IMR-90 (cell line): ENCODE data around the gene FAM20A. TPM values are rescaled to one million over a fixed set of nuclear protein-coding genes. Genes with fewer than 3 reads are reported as not detected.

Experiments
- ATAC-seq: fragments of 200-7000 bp; cut with Tn5 transposase; 2 replicates; pipeline ENCODE4 v1.9.1; 2020; ENCODE audit warnings: low read depth, mild to moderate bottlenecking, moderate library complexity
- BruUV-seq: library from RNA; stranded (reverse); fragments of 400-500 nt; replicated peaks from 2 replicates; lab custom pipeline; 2021; lab: Mats Ljungman, UMichigan
- CTCF ChIA-PET: fragments of 300-600 bp; formaldehyde crosslinking; extraction: SDS; loops from one replicate; lab custom pipeline; 2021; ENCODE audit warnings: antibody characterized with exemption; lab: Yijun Ruan, JAX
- POLR2A ChIA-PET: fragments of 300-600 bp; sonication (Branson Sonifier 250); formaldehyde crosslinking; loops from one replicate; lab custom pipeline; 2022; ENCODE audit warnings: antibody characterized with exemption; ENCODE audit not compliant: unreplicated experiment; lab: Charles Lee
- DNase-seq: peaks from one replicate; pipeline ENCODE4 v3.0.0; 2013
- H2AFZ ChIP-seq: replicated peaks from 2 replicates; pipeline ENCODE3; 2013; ENCODE audit warnings: low read length, mild to moderate bottlenecking; ENCODE audit not compliant: poor library complexity
- H2AK5ac ChIP-seq: 2 replicates; pipeline ENCODE4 v1.6.1; 2013; ENCODE audit warnings: low read depth, low read length, inconsistent platforms
- H2AK9ac ChIP-seq: replicated peaks from 2 replicates; pipeline ENCODE3; 2013; ENCODE audit warnings: mild to moderate bottlenecking, low read depth, low read length, moderate library complexity; ENCODE audit not compliant: poor library complexity
- H2BK120ac ChIP-seq: 2 replicates; pipeline ENCODE4 v1.6.1; 2013; ENCODE audit warnings: low read depth, low read length, inconsistent platforms
- H2BK15ac ChIP-seq: 3 replicates; pipeline ENCODE4 v1.6.1; 2013; ENCODE audit warnings: low read depth, low read length, inconsistent platforms
- H2BK20ac ChIP-seq: 2 replicates; pipeline ENCODE4 v1.6.1; 2013; ENCODE audit warnings: low read depth, mild to moderate bottlenecking, inconsistent platforms, low read length, moderate library complexity
- H2BK5ac ChIP-seq: 2 replicates; pipeline ENCODE4 v1.6.1; 2013; ENCODE audit warnings: mild to moderate bottlenecking, low read depth, low read length, inconsistent platforms; ENCODE audit not compliant: poor library complexity, severe bottlenecking
- H3K14ac ChIP-seq: replicated peaks from 2 replicates; pipeline ENCODE4 v1.6.1; 2013; ENCODE audit warnings: low read depth, low read length, inconsistent platforms
- H3K18ac ChIP-seq: 2 replicates; pipeline ENCODE4 v1.6.1; 2013; ENCODE audit warnings: low read depth, low read length, control low read depth
- H3K23ac ChIP-seq: 2 replicates; pipeline ENCODE4 v1.6.1; 2013; ENCODE audit warnings: low read depth, low read length, inconsistent platforms
- H3K27ac ChIP-seq: 2 replicates; pipeline ENCODE4 v1.5.1; 2013; ENCODE audit warnings: mild to moderate bottlenecking, control low read depth, low read length; ENCODE audit not compliant: insufficient read depth
- H3K27me3 ChIP-seq: 2 replicates; pipeline ENCODE4 v1.6.1; 2013; ENCODE audit warnings: low read length; ENCODE audit not compliant: control insufficient read depth, insufficient read depth
- H3K36me3 ChIP-seq: 2 replicates; pipeline ENCODE4 v1.6.1; 2013; ENCODE audit warnings: low read length, mixed read lengths; ENCODE audit not compliant: control insufficient read depth, insufficient read depth
- H3K4ac ChIP-seq: 2 replicates; pipeline ENCODE4 v1.6.1; 2013; ENCODE audit warnings: low read depth, low read length, inconsistent platforms
- H3K4me1 ChIP-seq: 2 replicates; pipeline ENCODE4 v1.6.1; 2013; ENCODE audit warnings: low read length, mixed read lengths; ENCODE audit not compliant: control insufficient read depth, insufficient read depth
- H3K4me2 ChIP-seq: 2 replicates; pipeline ENCODE4 v1.6.1; 2013; ENCODE audit warnings: low read depth, mild to moderate bottlenecking, control low read depth, low read length, moderate library complexity
- H3K4me3 ChIP-seq: 2 replicates; pipeline ENCODE4 v1.5.1; 2013; ENCODE audit warnings: low read depth, mild to moderate bottlenecking, control low read depth, low read length, moderate library complexity; ENCODE audit not compliant: insufficient read depth
- H3K56ac ChIP-seq: 2 replicates; pipeline ENCODE4 v1.6.1; 2013; ENCODE audit warnings: low read length, inconsistent platforms; ENCODE audit not compliant: insufficient read depth; ENCODE audit errors: extremely low read depth
- H3K79me1 ChIP-seq, 2 experiments: 2 replicates each; pipeline ENCODE4 v1.6.1; 2013; ENCODE audit warnings: low read length in 2 of 2, inconsistent platforms in 1 of 2, low read depth in 1 of 2
- H3K9ac ChIP-seq: 2 replicates; pipeline ENCODE4 v1.6.1; 2013; ENCODE audit warnings: low read depth, low read length, control low read depth
- H3K9me1 ChIP-seq: 2 replicates; pipeline ENCODE4 v1.6.1; 2013; ENCODE audit warnings: low read length, inconsistent platforms; ENCODE audit not compliant: insufficient read depth
- H3K9me3 ChIP-seq: 2 replicates; pipeline ENCODE4 v1.6.1; 2013; ENCODE audit warnings: low read length; ENCODE audit not compliant: control insufficient read depth, insufficient read depth
- H4K20me1 ChIP-seq: 2 replicates; pipeline ENCODE4 v1.6.1; 2013; ENCODE audit warnings: low read length, inconsistent platforms; ENCODE audit not compliant: insufficient read depth
- H4K5ac ChIP-seq: 2 replicates; pipeline ENCODE4 v1.6.1; 2013; ENCODE audit warnings: mild to moderate bottlenecking, low read depth, low read length, control low read depth
- H4K8ac ChIP-seq, 2 experiments: 2 replicates each; pipeline ENCODE4 v1.6.1; 2013; ENCODE audit warnings: low read depth in 2 of 2, low read length in 2 of 2, control low read depth in 1 of 2, inconsistent platforms in 1 of 2
- H4K91ac ChIP-seq: 2 replicates; pipeline ENCODE4 v1.6.1; 2013; ENCODE audit warnings: low read depth, low read length, inconsistent platforms; ENCODE audit not compliant: insufficient read depth
- BHLHE40 ChIP-seq: fragments of 150-350 bp; IDR thresholded peaks from 2 replicates; pipeline ENCODE4 v1.6.1; 2016; ENCODE audit warnings: mild to moderate bottlenecking, low read depth, low read length
- CTCF ChIP-seq: conservative IDR thresholded peaks from 2 replicates; pipeline ENCODE4 v1.5.1; 2012; ENCODE audit warnings: mild to moderate bottlenecking, low read depth, low read length, improper control_type of control experiment
- NFE2L2 ChIP-seq: fragments of 150-350 bp; IDR thresholded peaks from 2 replicates; pipeline ENCODE4 v1.6.1; 2016; ENCODE audit warnings: low read depth, mild to moderate bottlenecking, low read length
- POLR2A ChIP-seq: IDR thresholded peaks from 2 replicates; pipeline ENCODE4 v1.6.1; 2012; ENCODE audit warnings: mild to moderate bottlenecking, low read depth, low read length
- RCOR1 ChIP-seq: IDR thresholded peaks from 2 replicates; pipeline ENCODE4 v1.6.1; 2012; ENCODE audit warnings: mild to moderate bottlenecking, low read length, improper control_type of control experiment; ENCODE audit not compliant: insufficient replicate concordance
- RFX5 ChIP-seq: IDR thresholded peaks from 2 replicates; pipeline ENCODE4 v1.8.0; 2012; ENCODE audit warnings: low read depth, mild to moderate bottlenecking, low read length, moderate library complexity
- WGBS, 2 experiments: methylation state at CpG; one replicate each; pipeline versions ENCODE4 v1.1.5 to v1.1.7; 2013; ENCODE audit warnings: missing lambda C conversion rate in 2 of 2; ENCODE audit not compliant: insufficient read length in 1 of 2; ENCODE audit errors: extremely low coverage in 2 of 2; 5-methylcytosine and 5-hydroxymethylcytosine counted together
- dilution Hi-C: fragments of 300-500 bp; cut with HindIII; formaldehyde crosslinking; loops from one replicate; pipeline ENCODE4 v1.14.3; 2018; ENCODE audit warnings: low sequenced_read_pairs; ENCODE audit not compliant: unreplicated experiment
- in situ Hi-C: fragments of 300-500 bp; cut with MboI; formaldehyde crosslinking; loops from 3 replicates; pipeline ENCODE4 v1.14.3; 2019; ENCODE audit warnings: low sequenced_read_pairs, inconsistent platforms, mixed read lengths
- intact Hi-C: fragments of 100-400 bp; cut with micrococcal nuclease; formaldehyde crosslinking; loops from 2 replicates; pipeline ENCODE4 v1.10.0; 2022
- polyA plus RNA-seq, 3 experiments: library from polyadenylated mRNA; depleted of rRNA; stranded (reverse); fragments of >200 nt; gene quantifications; 2 replicates each; pipeline ENCODE4 v1.2.3, GENCODE V29; 2012; ENCODE audit warnings: low replicate concordance in 1 of 3
- total RNA-seq: library from RNA; depleted of rRNA; stranded (reverse); fragments of >200 nt; gene quantifications from 2 replicates; pipeline ENCODE4 v1.2.3, GENCODE V29; 2012
- TF ChIP-seq, protein P1 (sequence below): fragments of 150-350 bp; IDR thresholded peaks from 2 replicates; pipeline ENCODE4 v1.6.1; 2016; ENCODE audit warnings: low read depth, mild to moderate bottlenecking, low read length, moderate library complexity, borderline replicate concordance

FAM20A gene
- total and polyA plus RNA-seq, 2 of the 4 experiments (the other 2 are of a cell fraction), result not detected

DNA sequence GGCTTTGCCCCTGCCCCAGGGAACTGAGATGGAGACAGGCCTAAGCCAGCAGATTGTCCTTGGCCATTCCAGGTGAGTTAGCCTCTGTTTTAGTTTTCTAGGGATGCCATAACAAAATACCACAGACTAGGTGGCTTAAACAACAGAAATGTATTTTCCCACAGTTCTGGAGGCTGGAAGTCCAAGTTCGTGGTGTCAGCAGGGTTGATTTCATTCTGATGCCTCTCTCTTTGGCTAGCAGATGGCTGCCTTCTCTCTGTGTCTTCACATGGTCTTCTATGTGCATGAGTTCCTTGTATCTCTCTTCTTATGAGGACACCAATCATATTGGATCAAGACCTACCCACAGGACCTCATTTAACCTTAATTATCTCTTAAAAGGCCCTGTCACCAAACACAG, 12.8 kb downstream of the FAM20A start:
- H3K9me3 ChIP-seq, result 0 out of 2 replicates have a peak, but pooled peaks cover 3% of the 10 kb centered on the region
- H4K8ac ChIP-seq, result no peak overlapping the region
- no peak overlapping the region for H3K27ac ChIP-seq
- no peak overlapping the region for H3K4me2 ChIP-seq
- H3K9ac ChIP-seq, result no peak overlapping the region
- no peak overlapping the region for H3K23ac ChIP-seq
- no peak overlapping the region for H2AK5ac ChIP-seq
- in situ Hi-C loops, result no loop called here
- H3K9me1 ChIP-seq, result no peaks in the 10 kb centered on the region
- no peak overlapping the region for H4K91ac ChIP-seq
- no peaks in the 10 kb centered on the region for H4K20me1 ChIP-seq
- ChIA-PET POLR2A (no interaction called here), CTCF (no interaction called here)
- dilution Hi-C loops, result no loop called here
- 17% methylated on average over 1 of the region's 1 CpG; no CpG with 5 or more reads in 1 of the 2 experiments for WGBS, 2 experiments
- no peak overlapping the region for H2BK15ac ChIP-seq
- TF ChIP-seq NFE2L2, result no peak
- no peak for TF ChIP-seq CTCF
- TF ChIP-seq RFX5, result no peak
- no peak for TF ChIP-seq BHLHE40
- no peak for TF ChIP-seq POLR2A
- TF ChIP-seq, protein P1, sequence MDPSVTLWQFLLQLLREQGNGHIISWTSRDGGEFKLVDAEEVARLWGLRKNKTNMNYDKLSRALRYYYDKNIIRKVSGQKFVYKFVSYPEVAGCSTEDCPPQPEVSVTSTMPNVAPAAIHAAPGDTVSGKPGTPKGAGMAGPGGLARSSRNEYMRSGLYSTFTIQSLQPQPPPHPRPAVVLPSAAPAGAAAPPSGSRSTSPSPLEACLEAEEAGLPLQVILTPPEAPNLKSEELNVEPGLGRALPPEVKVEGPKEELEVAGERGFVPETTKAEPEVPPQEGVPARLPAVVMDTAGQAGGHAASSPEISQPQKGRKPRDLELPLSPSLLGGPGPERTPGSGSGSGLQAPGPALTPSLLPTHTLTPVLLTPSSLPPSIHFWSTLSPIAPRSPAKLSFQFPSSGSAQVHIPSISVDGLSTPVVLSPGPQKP, result no peak
- no peak for TF ChIP-seq RCOR1
- no peak overlapping the region for H3K14ac ChIP-seq
- no TSS peak for BruUV-seq
- H2BK120ac ChIP-seq, result no peak overlapping the region
- intact Hi-C loops, result no loop called here
- H3K79me1 ChIP-seq, result no peaks in the 10 kb centered on the region
- H2BK5ac ChIP-seq, result no peak overlapping the region
- H3K56ac ChIP-seq, result no peak overlapping the region
- H3K4me3 ChIP-seq, result no peak overlapping the region
- no peak overlapping the region for H3K18ac ChIP-seq
- H3K4me1 ChIP-seq, result no peaks in the 10 kb centered on the region
- H2BK20ac ChIP-seq, result no peak overlapping the region
- ATAC-seq (no peak), DNase-seq (no peak)
- no peaks in the 10 kb centered on the region for H3K36me3 ChIP-seq
- no peak overlapping the region for H2AFZ ChIP-seq
- H3K27me3 ChIP-seq, result no peaks in the 10 kb centered on the region; the same call in 1 of the 2 replicates
- no peak overlapping the region for H2AK9ac ChIP-seq
- H4K5ac ChIP-seq, result no peak overlapping the region
- no peak overlapping the region for H3K4ac ChIP-seq
